Head of caudate nucleus (tissue), 42 donors: ENCODE measurements around the gene LSAMP.

ENCODE experiments used
- DNase-seq, 42 donors: peaks; one replicate each; pipeline versions ENCODE4 v3.0.0 to v3.0.0-alpha.2; 2020 to 2021; ENCODE audit warnings: mixed read lengths in 7 of 42
- intact Hi-C: fragments of 100-400 bp; cut with DNase I; formaldehyde crosslinking; loops from one replicate; pipeline ENCODE4 v1.15.0; 2022

LSAMP gene

DNA sequence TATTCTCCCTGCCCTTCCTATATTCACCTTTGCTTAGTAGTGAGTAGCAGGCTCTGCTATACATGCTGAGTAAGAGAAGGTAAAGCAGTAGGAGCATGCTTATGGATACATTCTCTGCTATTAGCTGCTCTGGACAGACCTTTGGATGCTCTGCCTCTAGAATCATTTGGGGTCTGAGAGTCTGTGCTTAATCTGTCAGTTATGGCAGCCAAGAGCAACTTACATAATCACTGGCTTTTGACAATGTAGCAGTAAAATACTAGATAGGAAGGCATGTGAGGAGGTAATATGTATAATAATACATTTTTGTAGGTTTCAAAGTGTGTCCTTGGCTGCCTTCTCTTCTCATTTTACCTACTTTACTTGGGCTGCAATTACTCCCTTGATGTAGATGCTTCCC is 544.3 kb downstream of the LSAMP start:
- intact Hi-C loops = loop anchor here (10.0 kb wide), 1 partner anchor 66 kb away; no protein-coding TSS in a partner anchor
- peak in 2 of 42 donors; percentile 7 to 18 for DNase-seq

- intact Hi-C loops = no loop called here
- no peak for DNase-seq
Observed at GRCh38 chr3:115899535-115899934, 545.8 kb downstream of the LSAMP start.

- no peak for DNase-seq
- intact Hi-C loops = no loop called here
Observed at GRCh38 chr3:115898656-115899410, 546.5 kb downstream of the LSAMP start.

- no peak for DNase-seq
- intact Hi-C loops = no loop called here
Observed at GRCh38 chr3:115891006-115891636, 554.2 kb downstream of the LSAMP start.

- intact Hi-C loops = no loop called here
- no peak for DNase-seq
Observed at GRCh38 chr3:115890579-115890978, 554.7 kb downstream of the LSAMP start.

DNA sequence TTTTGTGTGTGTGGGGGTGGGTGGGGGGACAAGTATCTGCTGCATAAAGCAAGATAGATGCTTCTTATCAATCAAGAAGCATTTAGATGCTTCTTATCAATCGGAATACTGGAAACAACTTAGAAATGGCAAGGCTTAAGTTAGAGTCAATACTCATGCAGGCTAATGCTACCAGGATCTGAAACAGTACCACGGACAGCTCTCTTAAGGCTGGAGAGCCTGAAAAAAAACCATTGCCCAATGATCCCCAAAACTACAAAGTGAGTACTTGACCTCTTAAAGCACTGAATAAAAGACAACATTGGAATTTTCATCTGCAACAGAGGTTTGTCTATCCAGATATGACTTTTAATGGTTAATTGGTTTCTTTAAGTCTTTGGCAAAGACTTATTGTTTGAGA is 559.7 kb downstream of the LSAMP start:
- DNase-seq = no peak
- intact Hi-C loops = no loop called here

DNA sequence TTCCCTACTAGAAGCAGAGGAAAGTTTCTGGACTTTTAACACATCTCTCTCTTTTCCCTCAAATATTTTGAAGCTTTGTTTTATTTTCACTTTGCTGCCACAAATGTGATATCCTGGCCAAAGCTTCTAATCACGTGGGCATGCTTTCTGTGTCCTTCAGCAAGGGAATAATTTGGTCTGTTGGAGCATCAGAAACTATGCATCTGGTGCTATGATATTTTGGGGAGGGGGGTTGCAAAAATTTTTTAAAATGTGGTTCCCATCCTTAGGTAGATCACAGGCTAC is 567.7 kb downstream of the LSAMP start:
- intact Hi-C loops = no loop called here
- peak in 3 of 42 donors; percentile 18 to 21 (median 18) for DNase-seq

- no peak for DNase-seq
- intact Hi-C loops = no loop called here
Observed at GRCh38 chr3:115876876-115877614, 568.2 kb downstream of the LSAMP start.

- intact Hi-C loops = no loop called here
Observed at GRCh38 chr3:115875460-115875859, 569.8 kb downstream of the LSAMP start.

DNA sequence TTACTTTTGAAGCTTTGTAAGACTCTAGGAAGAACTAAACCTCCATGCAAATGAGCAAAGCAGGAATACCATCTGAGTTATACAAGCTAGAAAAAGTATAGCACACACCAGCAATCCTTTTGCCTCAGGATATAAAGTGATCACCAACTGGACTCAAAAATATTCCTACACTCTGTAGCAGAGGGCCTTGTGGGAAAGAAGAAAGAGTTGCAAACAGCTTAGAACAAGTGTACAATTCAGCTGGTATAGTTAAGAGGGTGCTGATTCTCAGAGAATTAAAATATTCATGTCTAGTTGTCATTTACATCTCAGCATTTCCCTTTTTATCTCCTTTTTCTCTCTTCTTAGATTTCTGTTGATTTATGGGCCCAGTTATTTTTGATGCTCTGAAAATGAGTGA is 573.6 kb downstream of the LSAMP start:
- DNase-seq = no peak
- intact Hi-C loops = no loop called here

More at GRCh38 chr3:115875460-115875859, 569.8 kb downstream of the LSAMP start:
- no peak for DNase-seq

GRCh38 chr3:115864911-115865310 is 580.4 kb downstream of the LSAMP start:
- DNase-seq = no peak
- intact Hi-C loops = no loop called here

DNA sequence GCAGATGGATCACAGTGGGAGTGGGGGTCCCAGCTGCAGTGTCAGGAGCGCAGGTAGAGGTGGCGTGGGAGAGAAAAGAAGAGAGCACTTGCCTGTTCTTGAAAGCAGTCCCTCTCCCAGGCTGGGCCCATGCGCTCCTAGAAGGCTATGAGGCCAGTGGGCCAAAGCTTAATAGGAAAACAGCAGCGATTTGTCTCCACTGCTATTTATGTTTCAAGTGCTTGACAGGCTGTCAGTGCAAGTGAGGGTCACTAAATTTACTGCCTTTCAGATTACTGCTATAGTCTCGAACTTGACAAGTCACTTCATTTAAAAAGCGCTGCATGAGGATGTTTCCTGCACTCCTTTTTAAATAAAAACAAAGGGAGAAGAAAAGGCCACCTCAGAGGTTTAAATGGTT is 582.4 kb downstream of the LSAMP start:
- no peak for DNase-seq

DNA sequence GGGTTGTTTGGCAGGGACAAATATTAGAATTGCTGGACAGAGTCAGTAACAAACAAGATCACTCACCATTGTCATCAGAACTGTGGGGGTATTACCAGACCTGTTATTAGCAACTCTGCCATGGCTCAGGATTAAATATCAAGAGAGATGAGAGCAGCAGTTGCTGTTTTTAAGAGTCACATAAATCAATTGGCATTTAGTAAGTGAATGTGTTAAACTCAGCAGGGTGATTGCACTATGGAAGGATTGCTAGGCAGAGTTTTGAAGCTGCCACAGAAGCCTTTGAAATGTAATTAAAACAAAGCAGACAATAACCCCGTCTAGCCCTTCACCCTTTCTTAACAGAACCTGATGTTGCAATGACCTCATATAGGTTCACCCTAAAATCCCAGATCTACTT is 583.2 kb downstream of the LSAMP start:
- intact Hi-C loops = no loop called here
- no peak for DNase-seq

More for the DNA sequence above, 582.4 kb downstream of the LSAMP start:
- intact Hi-C loops = no loop called here

DNA sequence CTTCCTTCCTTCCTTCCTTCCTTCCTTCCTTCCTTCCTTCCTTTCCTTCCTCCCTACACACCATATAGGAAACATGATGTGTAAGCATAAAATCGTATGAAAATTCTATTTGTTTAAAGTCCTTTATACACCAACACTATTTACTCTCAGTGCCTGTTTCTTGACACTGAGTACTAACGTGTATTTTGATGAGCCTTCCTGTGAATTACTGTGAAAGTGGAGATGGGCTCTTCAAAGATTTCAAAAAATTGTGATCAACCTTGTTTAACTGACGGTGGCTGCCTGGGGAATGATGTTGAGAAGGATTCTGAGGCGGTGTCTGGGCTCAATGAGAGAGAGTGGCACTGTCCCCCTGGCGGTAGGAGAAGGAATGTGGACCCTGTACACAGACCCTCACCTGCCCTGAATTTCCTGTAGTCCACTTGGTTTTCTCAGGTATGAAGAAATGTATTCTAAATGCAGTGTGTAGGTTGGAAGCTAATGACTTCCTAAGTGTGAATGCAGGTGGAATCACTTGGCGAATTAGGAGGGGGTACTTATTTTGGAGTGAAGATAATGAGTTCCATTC is 584.0 kb downstream of the LSAMP start:
- no peak for DNase-seq
- intact Hi-C loops = no loop called here

GRCh38 chr3:115860766-115861165 is 584.5 kb downstream of the LSAMP start:
- intact Hi-C loops = no loop called here
- DNase-seq = no peak

- intact Hi-C loops = no loop called here
- DNase-seq = no peak
Observed at GRCh38 chr3:115859002-115859807, 586.1 kb downstream of the LSAMP start.

GRCh38 chr3:115857518-115858136 is 587.7 kb downstream of the LSAMP start:
- intact Hi-C loops = no loop called here
- DNase-seq = no peak

DNA sequence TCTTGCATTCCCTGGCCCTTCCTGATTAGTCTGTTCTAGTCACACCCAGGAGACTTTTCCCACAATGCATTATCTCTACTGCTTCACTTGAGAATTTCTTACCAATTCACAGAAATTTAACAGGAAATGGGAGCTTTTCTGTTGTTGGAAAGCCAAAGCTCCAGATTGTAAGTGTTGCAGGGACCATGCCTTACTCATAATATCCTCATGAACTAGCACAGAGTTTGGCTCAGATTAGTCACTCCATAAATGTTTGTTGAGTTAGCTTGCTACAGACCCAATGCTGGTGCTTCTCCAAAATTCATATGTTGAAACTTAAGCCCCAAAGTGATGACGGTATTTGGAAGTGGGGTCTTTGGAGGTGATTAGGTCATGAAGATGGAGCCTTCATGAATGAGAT is 589.4 kb downstream of the LSAMP start:
- no peak for DNase-seq
- intact Hi-C loops = no loop called here

DNA sequence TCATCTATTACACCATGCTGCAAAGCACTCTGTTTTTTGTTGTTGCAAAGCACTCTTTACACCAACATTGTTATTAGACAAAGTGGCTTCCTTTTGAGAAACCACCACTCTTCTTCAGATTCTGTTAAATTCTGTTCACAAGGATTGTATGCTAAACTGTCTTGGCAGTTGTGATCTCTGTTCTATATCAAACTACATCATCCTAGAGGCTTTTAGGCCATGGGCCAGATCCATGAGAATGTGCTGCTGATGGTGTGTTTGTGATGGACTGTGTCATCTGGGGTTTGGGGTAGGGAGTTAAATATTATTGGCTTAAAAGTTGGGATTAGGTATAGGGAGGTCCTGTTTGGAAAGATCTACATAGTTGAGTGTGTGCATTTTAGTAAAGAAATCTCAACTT is 592.2 kb downstream of the LSAMP start:
- no peak for DNase-seq
- intact Hi-C loops = no loop called here
